ENCODE data around the gene OR4C45.

DNA sequence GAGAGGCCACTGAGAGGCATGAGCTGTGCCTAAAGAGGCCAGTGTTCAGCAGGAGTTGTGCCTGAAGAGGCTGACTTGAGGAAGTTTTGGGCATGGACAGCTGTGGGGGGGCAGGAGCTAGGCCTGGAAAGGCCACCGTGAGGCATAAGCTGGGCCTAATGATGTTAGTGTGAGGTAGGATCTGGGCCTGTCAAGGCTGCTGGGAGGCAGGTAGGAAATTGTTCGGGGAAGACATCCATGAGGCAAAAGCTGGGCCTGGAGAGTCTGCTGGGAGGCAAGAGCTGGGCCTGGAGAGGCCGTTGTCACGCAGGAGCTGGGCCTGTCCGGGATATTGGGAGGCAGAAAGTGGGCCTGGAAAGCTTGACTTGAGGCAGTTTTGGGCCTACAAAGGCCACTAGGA, 44.9 kb downstream of the OR4C45 start:
- TF ChIP-seq CTCF (conservative IDR thresholded peaks at IDR 0.05; ENCODE audit: low read length) (no peak), EZH2phosphoT487 (IDR thresholded peaks at IDR 0.05; ENCODE audit: borderline replicate concordance, low read depth, low read length) (no peak)

All from OCI-LY7 (cell line).